Endothelial cell (in vitro differentiated cells): ENCODE results near the gene SGSM2. TPM values are rescaled to one million over a fixed set of nuclear protein-coding genes. Genes with fewer than 3 reads are reported as not detected.

Experiments
- DNase-seq: peaks from one replicate; pipeline ENCODE4 v3.0.0; 2021; ENCODE audit warnings: low spot score
- H3K27ac Mint-ChIP-seq: one replicate; pipeline ENCODE4 v1.8.0; 2021; ENCODE audit warnings: mixed read lengths, inconsistent platforms; ENCODE audit not compliant: unreplicated experiment
- H3K27me3 Mint-ChIP-seq: one replicate; pipeline ENCODE4 v1.8.0; 2021; ENCODE audit warnings: mild to moderate bottlenecking, moderate library complexity, mixed read lengths, inconsistent platforms; ENCODE audit not compliant: unreplicated experiment
- H3K36me3 Mint-ChIP-seq: one replicate; pipeline ENCODE4 v1.8.0; 2021; ENCODE audit warnings: mild to moderate bottlenecking, low read depth, mixed read lengths, inconsistent platforms; ENCODE audit not compliant: unreplicated experiment
- H3K4me1 Mint-ChIP-seq: one replicate; pipeline ENCODE4 v1.8.0; 2021; ENCODE audit warnings: mild to moderate bottlenecking, mixed read lengths, inconsistent platforms; ENCODE audit not compliant: unreplicated experiment
- H3K4me3 Mint-ChIP-seq: one replicate; pipeline ENCODE4 v1.8.0; 2021; ENCODE audit warnings: mild to moderate bottlenecking, mixed read lengths, inconsistent platforms; ENCODE audit not compliant: unreplicated experiment
- H3K9me3 Mint-ChIP-seq: one replicate; pipeline ENCODE4 v1.8.0; 2021; ENCODE audit warnings: mixed read lengths, inconsistent platforms; ENCODE audit not compliant: unreplicated experiment
- CTCF ChIP-seq: fragments of 200-600 bp; sonication (generic); IDR thresholded peaks from one replicate; pipeline ENCODE4 v1.5.0; 2021; ENCODE audit warnings: antibody characterized with exemption; ENCODE audit not compliant: unreplicated experiment
- total RNA-seq: library from RNA; stranded (reverse); fragmentation: NEBNext Ultra II Directional; extraction: Animal tissue kit (Norgen Biotek cat#: 25700); gene quantifications from one replicate; pipeline ENCODE4 v1.2.1, GENCODE V29; 2021; ENCODE audit not compliant: unreplicated experiment

SGSM2 gene
- total RNA-seq, 1 donor from 2014 or later, result 65.4 TPM

DNA sequence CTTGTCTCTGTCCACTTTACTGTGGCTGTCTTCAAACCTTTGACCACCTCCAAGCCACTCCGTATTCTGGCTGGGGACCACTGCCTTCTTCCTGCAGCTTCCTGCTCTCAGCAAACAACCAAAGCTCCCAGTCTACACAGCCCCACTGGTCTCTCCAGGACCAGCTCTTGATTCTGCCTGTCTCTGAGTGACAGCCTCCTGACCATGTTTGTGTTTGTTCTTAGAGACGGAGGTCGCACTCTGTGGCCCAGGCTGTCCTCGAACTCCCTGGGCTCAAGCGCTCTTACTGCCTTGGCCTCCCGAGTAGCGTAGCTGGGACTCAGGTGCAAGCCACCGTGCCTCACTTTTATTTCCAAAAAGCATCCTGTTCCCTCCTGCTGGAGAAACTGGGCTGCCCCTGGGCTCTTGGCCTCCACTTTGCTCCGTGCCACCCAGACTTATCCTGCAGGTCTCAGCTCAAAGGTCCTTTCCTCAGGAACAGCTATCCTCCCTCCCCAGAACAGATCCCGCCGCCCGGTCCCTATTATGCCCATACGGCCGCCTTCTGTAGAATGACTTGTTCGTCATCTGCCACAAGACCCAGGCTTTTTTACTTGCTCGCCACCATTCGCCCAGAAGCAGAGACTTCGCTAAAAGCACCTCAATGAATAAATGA, 54.4 kb downstream of the SGSM2 start:
- peaks cover 24% of the 10 kb centered on the region for H3K4me1 Mint-ChIP-seq
- TF ChIP-seq CTCF, result no peak
- H3K27ac Mint-ChIP-seq, result peak overlapping the region; percentile 92
- no peak for DNase-seq
- H3K36me3 Mint-ChIP-seq, result peaks cover 31% of the 10 kb centered on the region
- no peaks in the 10 kb centered on the region for H3K9me3 Mint-ChIP-seq
- peaks cover 36% of the 10 kb centered on the region for H3K27me3 Mint-ChIP-seq
- H3K4me3 Mint-ChIP-seq, result peak overlapping the region; percentile 93

GRCh38 chr17:2392252-2393173, 55.2 kb downstream of the SGSM2 start:
- peaks cover 38% of the 10 kb centered on the region for H3K27me3 Mint-ChIP-seq
- H3K4me1 Mint-ChIP-seq, result peaks cover 30% of the 10 kb centered on the region
- no peaks in the 10 kb centered on the region for H3K9me3 Mint-ChIP-seq
- peak; percentile 98 for DNase-seq
- H3K4me3 Mint-ChIP-seq, result peak overlapping the region; percentile 93
- H3K27ac Mint-ChIP-seq, result peak overlapping the region; percentile 92
- no peak for TF ChIP-seq CTCF
- peaks cover 30% of the 10 kb centered on the region for H3K36me3 Mint-ChIP-seq

DNA sequence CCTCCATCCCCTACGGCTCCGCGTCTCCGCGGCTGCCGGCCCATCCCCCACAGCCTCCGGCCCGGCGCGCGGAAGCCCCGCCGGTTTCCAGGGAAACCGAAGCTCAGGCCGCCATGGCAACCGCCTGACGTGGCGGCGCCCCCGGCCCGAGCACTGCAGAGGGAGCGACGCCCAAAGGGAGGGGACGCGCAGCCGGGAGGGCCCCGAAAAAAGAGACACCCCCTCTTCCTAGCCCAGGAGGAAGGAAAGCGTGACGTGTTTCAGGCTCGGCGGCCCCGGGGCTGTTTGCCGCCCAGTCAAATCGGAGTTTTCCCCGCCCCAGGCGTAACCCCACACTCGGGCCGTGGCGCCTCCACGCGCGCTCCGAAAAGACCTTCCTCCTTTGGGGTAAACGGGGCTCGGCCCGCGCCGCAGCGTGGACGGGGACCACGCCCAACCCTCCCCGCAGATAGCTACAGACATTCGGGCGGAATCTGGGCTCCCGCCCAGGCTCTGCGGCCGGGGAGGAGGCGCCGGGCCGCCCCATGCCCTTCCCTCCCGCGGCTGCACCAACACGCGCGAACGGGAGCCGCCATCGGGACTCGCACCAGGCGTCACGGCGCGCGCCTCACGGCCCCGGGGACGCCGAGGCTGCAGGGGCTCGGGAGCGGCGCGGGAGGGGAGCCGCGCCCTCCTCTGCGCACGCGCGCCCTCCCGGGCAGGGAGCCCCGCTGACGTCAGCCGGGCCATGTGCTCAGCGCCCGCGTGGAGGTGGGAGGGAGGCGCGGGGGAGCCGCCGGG, 56.1 kb downstream of the SGSM2 start:
- no peaks in the 10 kb centered on the region for H3K9me3 Mint-ChIP-seq
- peaks cover 36% of the 10 kb centered on the region for H3K4me1 Mint-ChIP-seq
- no peak for TF ChIP-seq CTCF
- DNase-seq, result peak; percentile 80
- peaks cover 22% of the 10 kb centered on the region for H3K36me3 Mint-ChIP-seq
- no peak overlapping the region for H3K27ac Mint-ChIP-seq
- H3K4me3 Mint-ChIP-seq, result peak overlapping the region; percentile 81
- H3K27me3 Mint-ChIP-seq, result peaks cover 36% of the 10 kb centered on the region

DNA sequence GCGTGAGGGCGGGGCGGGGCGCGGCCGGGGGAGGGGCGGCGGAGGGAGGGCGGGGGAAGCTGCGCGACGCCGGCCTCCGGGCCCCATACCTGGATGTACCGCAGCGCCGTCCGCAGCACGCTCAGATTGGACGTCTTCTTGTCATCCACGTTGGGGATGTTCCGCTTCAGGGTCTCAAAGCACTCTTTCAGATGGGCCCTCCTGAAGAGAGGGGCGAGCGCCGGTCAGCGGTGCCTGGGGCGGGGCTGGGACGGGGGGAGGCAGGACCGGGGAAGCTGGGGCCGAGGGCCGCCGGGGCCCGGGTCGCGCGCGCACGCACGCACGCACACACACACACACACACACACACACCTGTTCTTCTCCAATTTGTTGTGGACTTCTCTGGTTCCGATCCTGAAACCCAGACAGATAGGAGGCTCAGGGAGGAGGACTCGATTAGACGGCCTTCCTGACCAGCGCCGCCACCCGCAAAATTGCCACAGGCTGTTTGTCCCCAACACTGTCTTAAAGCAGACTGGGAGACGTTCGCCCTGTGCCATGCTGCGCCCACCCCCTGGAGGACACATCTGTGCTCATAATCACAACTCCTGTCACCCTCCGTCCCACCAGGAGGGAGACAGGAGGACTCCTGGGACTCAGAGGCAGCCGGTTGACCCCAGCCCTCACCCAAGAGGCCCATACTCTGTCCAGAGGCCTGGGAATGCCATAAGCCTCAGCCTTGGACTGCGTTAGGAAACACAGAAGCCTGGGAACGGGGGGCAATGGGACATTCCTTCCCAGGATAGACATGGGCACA, 56.9 kb downstream of the SGSM2 start:
- Mint-ChIP-seq H3K36me3 (peaks cover 14% of the 10 kb centered on the region), H3K9me3 (no peaks in the 10 kb centered on the region), H3K4me3 (peak overlapping the region; percentile 86), H3K4me1 (peaks cover 38% of the 10 kb centered on the region), H3K27me3 (peaks cover 39% of the 10 kb centered on the region), H3K27ac (peak overlapping the region; percentile 89)
- TF ChIP-seq CTCF, result no peak
- DNase-seq, result no peak
